HFF-Myc (cell line): ENCODE data around the gene HEXIM2.

Experiments
- DNase-seq: peaks from one replicate; pipeline ENCODE4 v3.0.0-alpha.2; 2011; ENCODE audit warnings: low read depth; ENCODE audit errors: extremely low read depth
- H3K4me3 ChIP-seq: replicated peaks from 2 replicates; pipeline ENCODE4 v1.5.1; 2011; ENCODE audit warnings: low read depth, mild to moderate bottlenecking, control low read depth, low read length
- CTCF ChIP-seq: IDR thresholded peaks from 2 replicates; pipeline ENCODE4 v1.5.1; 2012; ENCODE audit warnings: mild to moderate bottlenecking, low read depth, low read length, control low read depth; ENCODE audit errors: missing control alignments

Gene HEXIM2

GRCh38 chr17:45171338-45172231 is 9.9 kb downstream of the HEXIM2 start:
- TF ChIP-seq CTCF = no peak
- no peak for DNase-seq
- H3K4me3 ChIP-seq = peak overlapping the region; percentile 24

GRCh38 chr17:45172232-45172540 is 10.5 kb downstream of the HEXIM2 start:
- TF ChIP-seq CTCF = no peak
- DNase-seq = no peak
- H3K4me3 ChIP-seq = peak overlapping the region; percentile 24

- H3K4me3 ChIP-seq = peak overlapping the region; percentile 22
- no peak for TF ChIP-seq CTCF
- no peak for DNase-seq
Measured at GRCh38 chr17:45172541-45173286, 11.0 kb downstream of the HEXIM2 start.

GRCh38 chr17:45175759-45176115 is 14.1 kb downstream of the HEXIM2 start:
- no peak for DNase-seq
- no peak overlapping the region for H3K4me3 ChIP-seq
- TF ChIP-seq CTCF = no peak

GRCh38 chr17:45177563-45177962 is 15.9 kb downstream of the HEXIM2 start:
- DNase-seq = no peak
- no peak overlapping the region for H3K4me3 ChIP-seq
- TF ChIP-seq CTCF = no peak

- no peak for DNase-seq
- H3K4me3 ChIP-seq = no peak overlapping the region
- TF ChIP-seq CTCF = no peak
Measured at GRCh38 chr17:45184144-45184543, 22.5 kb downstream of the HEXIM2 start.
